GM13977 (cell line): ENCODE results near the gene ZMAT3.

Experiments used
- DNase-seq: peaks from one replicate; pipeline ENCODE4 v3.0.0; 2012; ENCODE audit warnings: low spot score
- in situ Hi-C: fragments of 300-500 bp; cut with MboI; formaldehyde crosslinking; loops from one replicate; pipeline ENCODE4 v1.12.0; 2022; ENCODE audit warnings: low sequenced_read_pairs, low pct_unique_long_range_greater_than_20kb, mixed read lengths, inconsistent platforms; ENCODE audit not compliant: unreplicated experiment
- TF ChIP-seq, protein P1 (sequence below): IDR thresholded peaks from 2 replicates; pipeline ENCODE4 v1.5.1; 2012; ENCODE audit warnings: mild to moderate bottlenecking, control low read depth; ENCODE audit not compliant: insufficient read depth; ENCODE audit errors: extremely low read depth, missing control alignments

ZMAT3 gene

DNA sequence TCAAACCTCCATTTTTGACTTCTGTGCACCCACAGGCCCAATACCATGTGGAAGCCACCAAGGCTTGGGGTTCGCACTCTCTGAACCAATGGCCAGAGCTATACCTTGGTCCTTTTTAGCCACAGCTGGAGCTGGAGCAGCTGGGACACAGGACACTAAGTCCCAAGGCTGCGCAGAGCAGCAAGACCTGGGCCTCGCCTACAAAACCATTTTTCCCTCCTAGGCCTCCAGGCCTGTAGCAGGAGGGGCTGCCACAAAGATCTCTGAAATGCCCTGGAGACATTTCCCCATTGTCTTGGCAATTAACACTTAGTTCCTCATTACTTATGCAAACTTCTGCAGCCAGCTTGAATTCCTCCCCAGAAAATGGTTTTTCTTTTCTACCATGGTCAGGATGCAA lies 81.3 kb downstream of the ZMAT3 start:
- DNase-seq = no peak
- in situ Hi-C loops = no loop called here
- TF ChIP-seq, protein P1, sequence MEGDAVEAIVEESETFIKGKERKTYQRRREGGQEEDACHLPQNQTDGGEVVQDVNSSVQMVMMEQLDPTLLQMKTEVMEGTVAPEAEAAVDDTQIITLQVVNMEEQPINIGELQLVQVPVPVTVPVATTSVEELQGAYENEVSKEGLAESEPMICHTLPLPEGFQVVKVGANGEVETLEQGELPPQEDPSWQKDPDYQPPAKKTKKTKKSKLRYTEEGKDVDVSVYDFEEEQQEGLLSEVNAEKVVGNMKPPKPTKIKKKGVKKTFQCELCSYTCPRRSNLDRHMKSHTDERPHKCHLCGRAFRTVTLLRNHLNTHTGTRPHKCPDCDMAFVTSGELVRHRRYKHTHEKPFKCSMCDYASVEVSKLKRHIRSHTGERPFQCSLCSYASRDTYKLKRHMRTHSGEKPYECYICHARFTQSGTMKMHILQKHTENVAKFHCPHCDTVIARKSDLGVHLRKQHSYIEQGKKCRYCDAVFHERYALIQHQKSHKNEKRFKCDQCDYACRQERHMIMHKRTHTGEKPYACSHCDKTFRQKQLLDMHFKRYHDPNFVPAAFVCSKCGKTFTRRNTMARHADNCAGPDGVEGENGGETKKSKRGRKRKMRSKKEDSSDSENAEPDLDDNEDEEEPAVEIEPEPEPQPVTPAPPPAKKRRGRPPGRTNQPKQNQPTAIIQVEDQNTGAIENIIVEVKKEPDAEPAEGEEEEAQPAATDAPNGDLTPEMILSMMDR = no peak

DNA sequence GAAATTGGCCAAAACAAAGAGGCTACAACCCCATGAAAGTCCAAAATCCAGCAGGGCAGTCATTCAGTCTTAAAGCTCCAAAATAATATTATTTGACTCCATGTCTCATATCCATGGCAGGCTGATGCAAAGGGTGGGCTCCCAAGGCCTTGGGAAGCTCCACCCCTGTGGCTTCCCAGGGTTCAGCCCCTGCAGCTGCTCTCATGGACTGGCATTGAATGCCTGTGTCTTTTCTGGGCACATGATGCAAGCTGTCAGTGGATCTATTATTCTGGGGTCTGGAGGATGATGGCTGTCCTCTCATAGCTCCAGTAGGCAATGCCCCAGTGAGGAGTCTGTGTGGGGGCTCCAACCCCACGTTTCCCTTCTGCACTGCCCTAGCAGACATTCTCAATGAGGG lies 81.8 kb downstream of the ZMAT3 start:
- in situ Hi-C loops = no loop called here
- DNase-seq = no peak

GRCh38 chr3:178987745-178988144 lies 83.9 kb downstream of the ZMAT3 start:
- in situ Hi-C loops = no loop called here
- no peak for DNase-seq
- TF ChIP-seq, protein P1 = no peak

More for the DNA sequence above, 81.8 kb downstream of the ZMAT3 start:
- TF ChIP-seq, protein P1 = no peak

DNA sequence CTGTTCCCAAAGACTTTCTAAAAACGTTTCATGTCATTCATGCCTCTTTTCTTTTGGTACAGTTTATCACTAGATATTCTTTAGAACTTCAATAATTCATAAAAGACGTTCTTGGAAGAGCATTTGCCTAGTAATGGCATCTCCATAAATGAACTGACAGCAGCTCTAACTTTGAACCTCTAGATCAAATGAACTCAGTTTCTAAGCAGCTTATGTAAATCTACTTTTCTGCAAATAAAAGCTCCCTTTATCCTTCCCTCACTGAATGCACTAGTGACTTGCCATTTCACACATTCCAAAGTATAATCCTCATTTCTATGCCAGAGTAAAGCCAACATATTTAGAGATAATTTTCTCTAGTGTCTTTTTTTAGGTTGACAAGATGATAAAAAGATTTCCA lies 85.2 kb downstream of the ZMAT3 start:
- TF ChIP-seq, protein P1 = no peak

GRCh38 chr3:178982137-178982536 lies 89.5 kb downstream of the ZMAT3 start:
- DNase-seq = peak; percentile 39
- in situ Hi-C loops = no loop called here
- TF ChIP-seq, protein P1 = no peak

More for the DNA sequence above, 85.2 kb downstream of the ZMAT3 start:
- DNase-seq = no peak
- in situ Hi-C loops = no loop called here

- no peak for DNase-seq
- in situ Hi-C loops = no loop called here
- TF ChIP-seq, protein P1 = no peak
Observed at GRCh38 chr3:178975320-178975719, 96.3 kb downstream of the ZMAT3 start.

- in situ Hi-C loops = loop anchor here (25.0 kb wide), 1 partner anchor 434 kb away; the partner anchor contains the start of gene KCNMB2
- TF ChIP-seq, protein P1 = no peak
- DNase-seq = no peak
Observed at GRCh38 chr3:178971614-178972013, 100.0 kb downstream of the ZMAT3 start.
